Measurements from ENCODE around the gene SALL4. TPM values are rescaled to one million over a fixed set of nuclear protein-coding genes. Genes with fewer than 3 reads are reported as not detected.
"Not testable (repeated sequence)": the region's sequence is repeated elsewhere in the genome, so short reads cannot be mapped to it uniquely, and the experiment has no call there.

SALL4 gene
- total RNA-seq, 1 donor from 2014 or later, result 219 TPM

DNA sequence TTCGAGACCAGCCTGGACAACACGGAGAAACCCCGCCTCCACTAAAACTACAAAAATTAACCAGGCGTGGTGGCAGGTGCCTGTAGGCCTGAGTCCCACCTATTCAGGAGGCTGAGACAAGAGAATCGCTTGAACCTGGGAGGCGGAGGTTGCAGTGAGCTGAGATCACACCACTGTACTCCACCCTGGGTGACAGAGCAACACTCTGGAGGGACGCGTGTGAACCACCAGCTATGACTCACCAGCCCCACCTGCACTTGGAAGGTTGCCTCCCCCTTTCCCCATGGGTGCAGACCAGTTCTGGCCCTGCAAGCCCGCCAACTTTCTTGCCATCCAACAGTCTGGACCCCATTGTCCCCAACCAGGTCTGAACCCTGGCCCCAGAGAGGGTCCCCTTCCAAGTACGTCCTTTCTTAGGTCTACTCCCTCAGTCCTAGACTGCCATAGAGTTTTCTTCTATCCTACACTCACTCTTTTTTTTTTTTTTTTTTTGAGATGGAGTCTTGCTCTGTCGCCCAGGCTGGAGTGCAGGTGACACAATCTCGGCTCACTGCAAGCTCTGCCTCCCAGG, 63.4 kb downstream of the SALL4 start:
- H3K4me1 Mint-ChIP-seq, result peaks cover 10% of the 10 kb centered on the region
- no peak overlapping the region for H3K4me3 Mint-ChIP-seq

DNA sequence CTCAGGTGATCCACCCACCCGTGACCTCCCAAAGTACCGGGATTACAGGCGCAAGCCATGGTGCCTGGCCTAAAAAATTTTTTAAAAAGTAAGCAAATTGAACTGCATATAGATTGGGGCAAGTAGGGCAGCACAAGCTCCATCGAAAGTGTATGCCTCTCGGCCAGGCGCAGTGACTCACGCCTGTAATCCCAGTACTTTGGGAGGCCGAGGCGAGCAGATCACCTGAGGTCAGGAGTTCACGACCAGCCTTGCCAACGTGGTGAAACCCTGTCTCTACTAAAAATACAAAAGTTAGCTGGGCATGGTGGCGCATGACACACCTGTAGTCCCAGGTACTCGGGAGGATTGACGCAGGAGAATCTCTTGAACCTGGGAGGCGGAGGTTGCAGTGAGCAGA, 64.1 kb downstream of the SALL4 start:
- not testable (repeated sequence) for H2AFZ ChIP-seq (replicated peaks); DNase-seq (ENCODE audit: low spot score); H3F3A ChIP-seq (ENCODE audit: low read depth); H4K20me1 ChIP-seq (ENCODE audit: low read depth); H3K4me2 ChIP-seq; H3K4me3 ChIP-seq; H3K4me1 ChIP-seq; H3K79me2 ChIP-seq (ENCODE audit: low read depth); H3K4me3 Mint-ChIP-seq; H3K9ac ChIP-seq; H3K27ac ChIP-seq; H3K36me3 Mint-ChIP-seq; H3K9me3 Mint-ChIP-seq; H3K27me3 Mint-ChIP-seq (ENCODE audit: insufficient read depth, low read depth); H3K27me3 ChIP-seq; H3K27ac Mint-ChIP-seq; H3K9me3 ChIP-seq (ENCODE audit: low read depth); H3K36me3 ChIP-seq
- H3K4me1 Mint-ChIP-seq, result peaks cover 10% of the 10 kb centered on the region

More for the DNA sequence above, 63.4 kb downstream of the SALL4 start:
- no peaks in the 10 kb centered on the region for H4K20me1 ChIP-seq (ENCODE audit: low read depth)
- H3K4me3 ChIP-seq, result no peak overlapping the region
- TF ChIP-seq EZH2 (IDR thresholded peaks at IDR 0.05), result no peak
- TF ChIP-seq, protein P1, sequence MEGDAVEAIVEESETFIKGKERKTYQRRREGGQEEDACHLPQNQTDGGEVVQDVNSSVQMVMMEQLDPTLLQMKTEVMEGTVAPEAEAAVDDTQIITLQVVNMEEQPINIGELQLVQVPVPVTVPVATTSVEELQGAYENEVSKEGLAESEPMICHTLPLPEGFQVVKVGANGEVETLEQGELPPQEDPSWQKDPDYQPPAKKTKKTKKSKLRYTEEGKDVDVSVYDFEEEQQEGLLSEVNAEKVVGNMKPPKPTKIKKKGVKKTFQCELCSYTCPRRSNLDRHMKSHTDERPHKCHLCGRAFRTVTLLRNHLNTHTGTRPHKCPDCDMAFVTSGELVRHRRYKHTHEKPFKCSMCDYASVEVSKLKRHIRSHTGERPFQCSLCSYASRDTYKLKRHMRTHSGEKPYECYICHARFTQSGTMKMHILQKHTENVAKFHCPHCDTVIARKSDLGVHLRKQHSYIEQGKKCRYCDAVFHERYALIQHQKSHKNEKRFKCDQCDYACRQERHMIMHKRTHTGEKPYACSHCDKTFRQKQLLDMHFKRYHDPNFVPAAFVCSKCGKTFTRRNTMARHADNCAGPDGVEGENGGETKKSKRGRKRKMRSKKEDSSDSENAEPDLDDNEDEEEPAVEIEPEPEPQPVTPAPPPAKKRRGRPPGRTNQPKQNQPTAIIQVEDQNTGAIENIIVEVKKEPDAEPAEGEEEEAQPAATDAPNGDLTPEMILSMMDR (IDR thresholded peaks at IDR 0.05), result no peak
- no peak for TF ChIP-seq EZH2phosphoT487 (IDR thresholded peaks at IDR 0.05)
- H3K36me3 ChIP-seq, result no peaks in the 10 kb centered on the region
- H3K27me3 Mint-ChIP-seq (ENCODE audit: insufficient read depth, low read depth), result no peaks in the 10 kb centered on the region
- H2AFZ ChIP-seq (replicated peaks), result no peak overlapping the region
- no peaks in the 10 kb centered on the region for H3K36me3 Mint-ChIP-seq
- no peak overlapping the region for H3K9ac ChIP-seq
- peaks cover 10% of the 10 kb centered on the region for H3F3A ChIP-seq (ENCODE audit: low read depth)
- H3K4me1 ChIP-seq, result peaks cover 6% of the 10 kb centered on the region
- H3K79me2 ChIP-seq (ENCODE audit: low read depth), result peaks cover 8% of the 10 kb centered on the region
- H3K9me3 Mint-ChIP-seq, result no peaks in the 10 kb centered on the region
- H3K27ac ChIP-seq, result no peak overlapping the region
- no peak for DNase-seq (ENCODE audit: low spot score)
- H3K9me3 ChIP-seq (ENCODE audit: low read depth), result no peaks in the 10 kb centered on the region
- no peaks in the 10 kb centered on the region for H3K27me3 ChIP-seq
- H3K27ac Mint-ChIP-seq, result peak overlapping the region; percentile 29
- H3K4me2 ChIP-seq, result no peak overlapping the region

- peaks cover 4% of the 10 kb centered on the region for H3K27me3 Mint-ChIP-seq (ENCODE audit: insufficient read depth, low read depth)
- H4K20me1 ChIP-seq (ENCODE audit: low read depth), result no peaks in the 10 kb centered on the region
- H3K9me3 ChIP-seq (ENCODE audit: low read depth), result no peaks in the 10 kb centered on the region
- no peak overlapping the region for H3K4me2 ChIP-seq
- no peaks in the 10 kb centered on the region for H3K9me3 Mint-ChIP-seq
- H3K4me3 ChIP-seq, result no peak overlapping the region
- H3K36me3 Mint-ChIP-seq, result no peaks in the 10 kb centered on the region
- H3K79me2 ChIP-seq (ENCODE audit: low read depth), result peaks cover 8% of the 10 kb centered on the region
- no peaks in the 10 kb centered on the region for H3K27me3 ChIP-seq
- H3K27ac ChIP-seq, result no peak overlapping the region
- no peak for DNase-seq (ENCODE audit: low spot score)
- peaks cover 10% of the 10 kb centered on the region for H3K4me1 Mint-ChIP-seq
- no peaks in the 10 kb centered on the region for H3K36me3 ChIP-seq
- no peak overlapping the region for H2AFZ ChIP-seq (replicated peaks)
- peaks cover 4% of the 10 kb centered on the region for H3F3A ChIP-seq (ENCODE audit: low read depth)
- TF ChIP-seq, protein P1 (IDR thresholded peaks at IDR 0.05), result no peak
- TF ChIP-seq EZH2 (IDR thresholded peaks at IDR 0.05) (no peak), EZH2phosphoT487 (IDR thresholded peaks at IDR 0.05) (no peak)
- H3K4me3 Mint-ChIP-seq, result no peak overlapping the region
- H3K27ac Mint-ChIP-seq, result no peak overlapping the region
- H3K9ac ChIP-seq, result no peak overlapping the region
- no peaks in the 10 kb centered on the region for H3K4me1 ChIP-seq
These were observed 65.4 kb downstream of the SALL4 start for GRCh38 chr20:51736947-51737346.

DNA sequence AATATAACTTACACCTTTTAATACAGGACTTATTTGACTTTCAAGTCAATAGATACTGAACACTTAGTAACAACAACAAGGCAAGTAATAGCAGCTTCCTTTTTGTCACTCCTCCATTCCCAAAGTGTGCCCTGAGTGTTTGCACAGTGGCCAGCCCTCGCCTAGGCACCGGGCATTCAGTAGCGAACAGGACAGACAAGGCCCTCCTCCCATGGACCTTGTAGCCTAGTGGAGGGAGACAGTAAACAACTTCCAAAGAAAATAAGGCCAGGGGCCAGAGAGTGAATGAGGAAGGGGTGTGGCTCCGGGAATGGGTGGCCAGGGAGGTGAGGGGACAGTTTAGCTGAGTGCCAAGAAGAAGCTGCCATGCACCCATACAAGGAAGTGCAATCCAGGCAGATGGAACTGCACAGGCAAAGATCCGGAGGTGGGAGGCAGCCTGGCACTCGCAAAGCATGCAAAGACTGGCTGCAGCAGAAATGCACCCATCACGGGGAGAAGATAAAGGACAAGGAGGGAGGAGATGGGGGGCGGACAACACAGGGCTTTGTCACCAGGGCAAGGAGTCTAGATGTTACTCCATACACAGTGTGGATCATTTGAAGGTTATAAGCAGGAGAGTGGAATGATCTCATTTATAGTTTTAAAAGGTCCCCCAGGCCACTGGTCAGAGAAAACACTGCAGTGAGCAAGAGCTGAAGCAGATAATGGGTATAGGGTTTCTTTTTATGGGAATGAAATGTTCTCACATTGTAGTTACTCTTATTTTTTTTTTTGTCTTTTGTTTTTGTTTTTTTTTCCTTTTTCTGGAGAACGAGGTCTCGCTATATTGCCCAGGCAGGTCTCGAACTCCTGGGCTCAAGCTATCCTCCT, 66.4 kb downstream of the SALL4 start:
- H3K27me3 ChIP-seq, result no peaks in the 10 kb centered on the region
- Mint-ChIP-seq H3K27me3 (ENCODE audit: insufficient read depth, low read depth) (peaks cover 4% of the 10 kb centered on the region), H3K4me3 (no peak overlapping the region), H3K4me1 (peaks cover 11% of the 10 kb centered on the region), H3K36me3 (no peaks in the 10 kb centered on the region), H3K9me3 (no peaks in the 10 kb centered on the region), H3K27ac (no peak overlapping the region)
- H2AFZ ChIP-seq (replicated peaks), result no peak overlapping the region
- no peaks in the 10 kb centered on the region for H4K20me1 ChIP-seq (ENCODE audit: low read depth)
- no peak overlapping the region for H3K27ac ChIP-seq
- no peaks in the 10 kb centered on the region for H3K9me3 ChIP-seq (ENCODE audit: low read depth)
- TF ChIP-seq EZH2phosphoT487 (IDR thresholded peaks at IDR 0.05) (no peak), EZH2 (IDR thresholded peaks at IDR 0.05) (no peak)
- TF ChIP-seq, protein P1 (IDR thresholded peaks at IDR 0.05), result no peak
- H3F3A ChIP-seq (ENCODE audit: low read depth), result peaks cover 4% of the 10 kb centered on the region
- H3K79me2 ChIP-seq (ENCODE audit: low read depth), result peaks cover under 1% of the 10 kb centered on the region
- H3K36me3 ChIP-seq, result no peaks in the 10 kb centered on the region
- no peak for DNase-seq (ENCODE audit: low spot score)
- no peak overlapping the region for H3K4me2 ChIP-seq
- no peaks in the 10 kb centered on the region for H3K4me1 ChIP-seq
- H3K4me3 ChIP-seq, result no peak overlapping the region
- H3K9ac ChIP-seq, result no peak overlapping the region

Measured in neural progenitor cell (in vitro differentiated cells).